HG03520 (cell line): ENCODE data around the gene OR52B4.
"Not testable (repeated sequence)": the region's sequence is repeated elsewhere in the genome, so short reads cannot be mapped to it uniquely, and the experiment has no call there.

Experiments
- ATAC-seq: cut with Tn5 transposase; IDR thresholded peaks from one replicate; pipeline ENCODE4 v1.9.1; 2021; ENCODE audit warnings: mild to moderate bottlenecking, moderate library complexity; ENCODE audit not compliant: unreplicated experiment

OR52B4 gene

GRCh38 chr11:4368286-4368685 is at the start of gene OR52B4:
TSS of gene OR52B4 (minus strand) at chr11:4368386. CDS start at chr11:4368295, 91 bp downstream.
- ATAC-seq: no peak

- ATAC-seq: no peak
These were observed 48.6 kb upstream of the OR52B4 start for GRCh38 chr11:4416816-4417215.

GRCh38 chr11:4416306-4416705 is 48.1 kb upstream of the OR52B4 start:
- ATAC-seq: no peak

- ATAC-seq: not testable (repeated sequence)
These were observed 38.0 kb upstream of the OR52B4 start for GRCh38 chr11:4406206-4406605.

DNA sequence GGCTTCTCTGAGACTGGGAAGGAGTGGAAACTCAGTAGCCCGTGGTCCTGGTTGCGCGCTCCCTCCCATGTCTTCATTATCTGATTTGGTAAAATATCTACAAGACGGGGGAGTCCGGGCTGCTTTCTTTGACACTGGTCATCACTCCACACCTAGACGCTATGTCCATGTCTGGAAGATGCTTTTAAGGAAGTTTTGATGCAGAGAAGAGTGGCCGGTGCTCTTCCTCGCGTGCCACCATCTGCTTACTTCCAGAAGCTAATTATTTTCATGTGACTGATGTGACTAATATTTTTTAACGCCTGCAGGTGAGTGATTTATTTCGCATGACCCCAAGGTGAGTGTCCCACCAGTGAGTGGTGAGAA is 25.7 kb upstream of the OR52B4 start:
- ATAC-seq: no peak

DNA sequence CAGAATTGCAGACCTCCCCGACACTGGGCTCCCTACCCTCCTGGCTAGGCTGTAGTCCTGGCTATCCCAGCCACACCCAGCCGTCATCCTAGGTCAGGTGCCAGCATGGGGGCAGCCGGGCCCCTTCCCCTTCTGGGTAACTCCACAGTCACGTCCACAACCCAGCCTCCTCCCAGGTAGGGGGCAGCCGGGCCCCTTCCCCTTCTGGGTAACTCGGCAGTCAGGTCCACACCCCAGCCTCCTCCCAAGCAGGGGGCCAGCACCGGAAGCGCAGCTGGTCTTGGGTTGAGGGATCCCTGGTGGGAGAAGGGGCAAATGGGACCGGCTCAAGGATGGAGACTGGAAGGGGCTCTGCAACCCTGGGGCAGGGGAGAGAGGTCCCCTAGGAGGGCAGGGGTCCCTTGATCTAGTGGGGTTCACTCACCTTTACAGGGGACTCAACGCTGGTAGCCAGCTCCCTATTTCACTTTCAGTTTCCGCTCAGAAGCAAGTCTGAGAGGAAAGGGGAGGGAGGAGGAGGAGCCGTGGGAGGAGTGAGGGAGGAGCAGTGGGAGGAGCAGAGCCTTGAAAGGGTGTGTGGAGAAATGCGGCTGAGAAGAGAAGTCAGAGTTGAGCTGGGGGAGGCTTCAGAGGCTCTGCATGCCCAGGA is 25.1 kb upstream of the OR52B4 start, which contains the start of gene TRIM21:
Gene TRIM21, minus strand, starts transcription at position 494 of the 649 bp plus-strand sequence. CDS start 3,293 bp downstream, outside the sequence.
- peak; percentile 100 for ATAC-seq

- no peak for ATAC-seq
These were observed 20.0 kb upstream of the OR52B4 start for GRCh38 chr11:4388221-4388620.

DNA sequence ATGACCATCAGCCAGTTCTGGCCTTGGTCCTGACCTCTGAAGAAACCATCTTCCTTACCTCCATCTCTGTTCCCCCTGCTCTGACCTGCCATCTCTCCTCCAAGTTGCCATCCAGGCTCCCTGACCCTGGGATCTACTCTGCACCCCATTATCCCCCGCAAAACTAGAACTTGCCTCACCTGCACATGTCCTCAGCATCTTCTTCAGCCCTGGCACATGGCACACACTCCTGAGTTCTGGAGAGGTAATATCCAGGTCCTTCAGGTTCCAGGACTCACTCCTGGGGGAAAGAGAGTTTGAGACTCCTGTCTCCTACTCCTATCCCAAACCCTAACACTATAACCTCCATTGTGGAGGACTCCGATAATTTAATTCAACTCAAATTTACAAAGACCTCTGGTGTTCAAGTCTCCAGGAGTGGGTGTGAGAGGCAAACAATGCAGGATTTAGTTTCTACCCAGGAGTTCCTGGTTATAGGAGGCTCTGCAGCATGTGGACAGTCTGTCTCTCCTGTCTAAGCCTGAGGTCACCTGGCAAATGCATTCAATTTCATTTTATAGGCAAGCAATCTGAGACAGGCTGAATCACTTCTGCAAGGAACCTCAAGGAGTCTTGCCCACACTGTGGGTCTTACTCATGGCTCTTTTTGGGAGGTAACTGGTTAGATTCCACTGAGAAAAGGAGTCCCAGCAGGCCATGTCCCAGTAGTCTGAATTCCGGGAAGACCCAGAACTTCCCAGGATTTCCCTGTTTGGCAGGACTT is 18.0 kb upstream of the OR52B4 start:
- ATAC-seq: no peak

DNA sequence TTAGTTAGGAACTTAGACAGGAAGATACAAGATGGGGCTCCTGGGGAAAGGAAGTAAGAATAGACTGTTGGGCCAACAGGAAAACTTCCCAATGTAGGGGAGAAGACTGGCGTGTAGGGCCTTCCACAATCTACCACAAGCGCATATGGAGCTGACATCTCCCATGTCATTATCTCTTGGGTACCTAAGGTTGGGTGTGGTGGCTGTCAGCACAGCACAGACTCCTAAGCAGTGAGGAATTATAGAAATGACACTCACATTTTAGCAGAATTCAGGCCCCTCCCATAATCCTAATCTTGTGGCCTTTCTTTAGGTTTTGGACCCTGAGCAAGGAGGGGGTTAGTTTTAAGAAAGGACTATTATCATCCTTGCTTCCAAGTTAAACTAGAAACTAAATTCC is 13.7 kb upstream of the OR52B4 start:
- ATAC-seq: no peak

GRCh38 chr11:4375431-4376140 is 7.4 kb upstream of the OR52B4 start:
- ATAC-seq: no peak

GRCh38 chr11:4370166-4370565 is 2.0 kb upstream of the OR52B4 start:
- no peak for ATAC-seq

- ATAC-seq: not testable (repeated sequence)
These were observed 20.0 kb downstream of the OR52B4 start for GRCh38 chr11:4348142-4348541.

- not testable (repeated sequence) for ATAC-seq
These were observed 22.8 kb downstream of the OR52B4 start for GRCh38 chr11:4345366-4345765.

DNA sequence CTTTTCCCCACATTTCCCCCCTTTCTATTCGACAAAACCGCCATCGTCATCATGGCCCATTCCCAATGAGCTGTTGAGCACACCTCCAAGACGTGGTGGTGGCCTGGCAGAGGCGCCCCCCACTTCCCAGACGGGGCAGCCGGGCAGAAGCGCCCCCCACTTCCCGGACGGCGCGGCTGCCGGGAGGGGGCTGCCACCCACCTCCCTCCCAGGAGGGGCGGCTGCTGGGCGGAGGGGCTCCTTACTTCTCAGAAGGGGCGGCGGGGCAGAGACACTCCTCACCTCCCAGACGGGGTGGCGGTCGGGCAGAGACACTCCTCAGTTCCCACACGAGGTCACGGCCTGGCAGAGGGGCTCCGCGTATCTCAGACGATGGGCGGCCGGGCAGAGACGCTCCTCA is 33.8 kb downstream of the OR52B4 start:
- not testable (repeated sequence) for ATAC-seq
